ENCODE results near the gene NEB.

Gene NEB, protein sequence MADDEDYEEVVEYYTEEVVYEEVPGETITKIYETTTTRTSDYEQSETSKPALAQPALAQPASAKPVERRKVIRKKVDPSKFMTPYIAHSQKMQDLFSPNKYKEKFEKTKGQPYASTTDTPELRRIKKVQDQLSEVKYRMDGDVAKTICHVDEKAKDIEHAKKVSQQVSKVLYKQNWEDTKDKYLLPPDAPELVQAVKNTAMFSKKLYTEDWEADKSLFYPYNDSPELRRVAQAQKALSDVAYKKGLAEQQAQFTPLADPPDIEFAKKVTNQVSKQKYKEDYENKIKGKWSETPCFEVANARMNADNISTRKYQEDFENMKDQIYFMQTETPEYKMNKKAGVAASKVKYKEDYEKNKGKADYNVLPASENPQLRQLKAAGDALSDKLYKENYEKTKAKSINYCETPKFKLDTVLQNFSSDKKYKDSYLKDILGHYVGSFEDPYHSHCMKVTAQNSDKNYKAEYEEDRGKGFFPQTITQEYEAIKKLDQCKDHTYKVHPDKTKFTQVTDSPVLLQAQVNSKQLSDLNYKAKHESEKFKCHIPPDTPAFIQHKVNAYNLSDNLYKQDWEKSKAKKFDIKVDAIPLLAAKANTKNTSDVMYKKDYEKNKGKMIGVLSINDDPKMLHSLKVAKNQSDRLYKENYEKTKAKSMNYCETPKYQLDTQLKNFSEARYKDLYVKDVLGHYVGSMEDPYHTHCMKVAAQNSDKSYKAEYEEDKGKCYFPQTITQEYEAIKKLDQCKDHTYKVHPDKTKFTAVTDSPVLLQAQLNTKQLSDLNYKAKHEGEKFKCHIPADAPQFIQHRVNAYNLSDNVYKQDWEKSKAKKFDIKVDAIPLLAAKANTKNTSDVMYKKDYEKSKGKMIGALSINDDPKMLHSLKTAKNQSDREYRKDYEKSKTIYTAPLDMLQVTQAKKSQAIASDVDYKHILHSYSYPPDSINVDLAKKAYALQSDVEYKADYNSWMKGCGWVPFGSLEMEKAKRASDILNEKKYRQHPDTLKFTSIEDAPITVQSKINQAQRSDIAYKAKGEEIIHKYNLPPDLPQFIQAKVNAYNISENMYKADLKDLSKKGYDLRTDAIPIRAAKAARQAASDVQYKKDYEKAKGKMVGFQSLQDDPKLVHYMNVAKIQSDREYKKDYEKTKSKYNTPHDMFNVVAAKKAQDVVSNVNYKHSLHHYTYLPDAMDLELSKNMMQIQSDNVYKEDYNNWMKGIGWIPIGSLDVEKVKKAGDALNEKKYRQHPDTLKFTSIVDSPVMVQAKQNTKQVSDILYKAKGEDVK (N-terminal part only)

DNA sequence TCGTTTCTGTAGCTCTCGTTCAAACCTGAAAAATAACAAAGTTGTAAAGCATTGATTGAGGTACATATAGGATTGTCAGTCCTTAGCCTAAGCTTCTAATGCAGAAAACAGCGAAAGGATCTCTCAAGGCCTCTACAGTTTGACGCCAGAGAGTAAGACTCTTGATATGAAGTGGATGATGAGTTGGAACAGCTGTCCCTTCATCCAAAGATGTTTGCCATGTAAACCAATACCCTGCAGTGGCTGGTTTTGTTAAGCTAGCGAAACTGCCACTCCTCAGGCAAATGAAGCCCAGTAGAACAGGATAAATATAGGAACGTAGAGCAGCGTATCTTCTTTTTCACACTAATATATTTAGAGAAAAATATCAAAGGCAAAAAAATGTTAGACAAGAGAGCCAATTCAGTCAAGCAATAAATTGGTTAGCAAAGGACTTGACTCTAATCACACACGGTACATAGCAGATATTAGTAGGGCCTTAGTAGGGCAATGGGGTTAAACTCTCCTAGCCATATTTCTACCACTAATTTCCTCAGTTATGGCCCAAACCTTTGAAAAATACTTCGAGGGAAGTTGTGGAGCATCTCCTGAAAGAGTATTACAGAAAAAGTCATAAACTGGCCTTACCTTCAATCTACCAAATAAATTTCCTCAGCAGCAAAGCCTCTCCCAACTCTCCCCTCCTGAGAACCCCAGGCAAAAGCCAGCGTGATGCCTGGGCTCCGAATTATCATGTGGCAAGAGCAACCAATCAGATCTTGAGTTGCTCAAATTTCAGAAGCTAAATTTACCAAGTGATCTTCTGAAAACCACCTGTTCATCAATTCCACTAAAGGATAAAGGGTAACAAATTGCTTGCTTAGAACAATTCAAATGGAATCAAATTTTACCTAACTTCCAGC is at the start of gene NEB:
TSS of gene NEB (minus strand) at position 706 of the 902 bp plus-strand sequence. CDS start 1,320 bp downstream, outside the sequence.
- DNase-seq (ENCODE audit: low spot score) = no peak

DNA sequence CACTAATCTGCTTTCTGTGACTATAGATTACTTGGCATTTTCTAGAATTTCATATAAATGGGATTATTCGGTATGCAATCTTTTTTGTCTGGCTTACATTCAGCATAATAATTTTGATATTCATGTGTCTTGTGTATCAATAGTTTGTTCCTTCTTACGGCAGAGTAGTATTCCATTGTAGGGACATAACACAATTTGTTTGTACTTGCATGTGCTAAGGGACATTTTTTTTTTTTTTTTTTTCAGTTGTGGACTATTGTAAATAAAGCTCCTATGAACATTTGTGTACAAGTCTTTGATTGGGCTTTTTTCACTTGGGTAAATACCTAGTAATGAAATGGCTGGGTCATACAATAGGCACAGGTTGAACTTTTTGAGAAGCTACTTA is 48.9 kb upstream of the NEB start:
- DNase-seq (ENCODE audit: low spot score) = no peak

DNA sequence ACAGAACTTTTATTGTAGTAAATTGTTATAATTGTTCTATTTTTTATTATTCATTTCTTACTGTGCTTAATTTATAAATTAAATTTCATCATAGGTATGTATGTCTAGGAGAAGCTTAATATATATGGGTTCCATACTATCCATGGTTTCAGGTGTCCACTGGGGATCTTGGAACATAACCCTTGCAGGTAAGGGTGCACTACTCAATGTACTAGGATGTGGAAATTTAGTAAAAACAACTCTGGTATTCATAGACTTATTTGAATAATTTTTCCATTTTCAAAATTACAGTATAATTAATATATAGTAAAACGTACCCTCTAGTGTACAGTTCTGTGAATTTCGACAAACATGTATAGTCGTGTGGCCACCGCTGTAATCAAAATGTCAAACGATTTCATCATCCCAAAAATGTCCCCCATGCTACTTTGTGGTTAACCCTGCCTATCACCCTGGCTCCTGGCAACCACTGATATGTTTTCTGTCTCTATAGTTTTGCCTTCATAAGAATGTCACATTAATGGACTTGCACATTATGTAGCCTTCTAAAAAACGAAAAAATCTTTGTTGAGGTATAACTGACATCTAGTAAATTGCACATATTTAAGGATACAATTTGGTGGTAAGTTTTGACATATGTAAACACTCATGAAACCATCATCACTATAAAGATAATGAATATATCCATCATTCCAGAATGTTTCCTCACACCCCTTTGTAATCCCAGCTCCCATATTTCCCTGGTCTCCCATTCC is 48.3 kb upstream of the NEB start:
- DNase-seq (ENCODE audit: low spot score) = no peak

DNA sequence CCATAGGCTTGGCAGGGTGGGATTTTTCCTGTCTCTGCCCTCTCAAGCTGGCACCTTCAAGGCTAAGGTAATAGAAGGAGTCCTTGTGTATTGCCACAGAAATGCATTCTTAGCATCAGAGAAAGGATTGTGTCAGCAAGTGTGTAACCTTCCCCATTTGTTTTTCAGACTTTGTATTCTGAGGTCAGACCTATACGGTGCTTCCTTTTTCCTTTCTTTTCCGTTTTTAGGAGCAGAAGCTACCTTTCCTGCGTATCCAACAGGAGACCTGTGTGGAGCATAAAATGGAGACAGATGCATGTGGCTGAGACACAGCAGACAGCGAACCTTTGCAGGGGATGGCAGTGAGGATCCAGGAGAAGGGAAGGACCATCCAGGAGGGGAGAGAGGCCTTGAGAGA is 47.4 kb upstream of the NEB start:
- DNase-seq (ENCODE audit: low spot score) = no peak

DNA sequence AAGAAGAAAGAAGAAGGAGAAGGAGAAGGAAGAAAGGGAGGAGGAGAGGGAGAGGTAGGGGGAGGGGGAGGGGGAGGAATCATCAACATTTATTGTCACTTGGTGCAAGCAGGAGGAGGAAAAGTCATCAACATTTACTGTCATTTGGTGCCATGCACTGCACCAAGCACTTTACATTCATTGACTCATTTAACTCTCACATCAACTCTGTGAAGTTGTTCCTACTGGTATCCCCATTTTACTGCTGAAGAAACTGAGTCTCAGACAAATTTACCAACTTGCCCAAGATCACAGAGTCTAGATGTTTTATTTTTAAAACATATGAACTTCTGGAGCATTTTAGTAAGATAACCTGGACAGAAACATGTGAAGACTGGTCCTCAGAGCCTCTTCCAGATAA is 46.7 kb upstream of the NEB start:
- DNase-seq (ENCODE audit: low spot score) = no peak

DNA sequence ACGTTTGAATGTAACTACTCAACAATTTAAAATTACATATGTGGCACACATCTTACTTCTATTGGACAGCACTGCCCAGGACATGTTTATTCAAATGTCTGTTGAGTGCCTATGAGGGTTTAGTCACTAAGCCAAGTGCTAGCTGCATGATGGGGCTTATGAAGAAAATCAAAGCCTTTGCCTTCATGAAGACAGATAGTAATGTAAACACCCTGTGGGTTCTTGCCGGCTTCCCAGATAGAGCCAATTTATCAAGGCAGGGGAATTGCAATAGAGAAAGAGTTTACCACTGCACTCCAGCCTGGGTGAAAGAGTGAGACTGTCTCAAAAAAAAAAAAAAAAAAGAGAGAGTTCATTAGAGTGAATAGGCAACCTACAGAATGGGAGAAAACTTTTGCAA is 43.7 kb upstream of the NEB start:
- no peak for DNase-seq (ENCODE audit: low spot score)

DNA sequence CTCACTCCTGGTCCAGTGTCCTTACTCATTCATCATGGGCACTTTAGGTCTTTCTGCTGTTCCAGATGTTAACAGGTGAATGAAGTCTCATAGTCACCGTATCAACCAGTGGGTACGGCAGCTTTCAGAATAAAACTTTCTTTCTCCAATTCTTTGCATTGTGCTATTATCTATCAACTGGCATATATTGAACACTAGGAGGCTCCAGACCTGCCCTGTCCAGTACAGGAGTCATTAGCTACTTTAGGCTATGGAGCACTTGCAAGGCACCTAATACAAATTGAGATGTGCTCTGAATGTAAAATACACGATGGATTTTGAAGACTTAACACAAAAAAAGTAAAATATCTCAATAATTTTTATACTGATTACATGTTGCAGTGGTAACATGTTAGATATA is 43.2 kb upstream of the NEB start:
- no peak for DNase-seq (ENCODE audit: low spot score)

DNA sequence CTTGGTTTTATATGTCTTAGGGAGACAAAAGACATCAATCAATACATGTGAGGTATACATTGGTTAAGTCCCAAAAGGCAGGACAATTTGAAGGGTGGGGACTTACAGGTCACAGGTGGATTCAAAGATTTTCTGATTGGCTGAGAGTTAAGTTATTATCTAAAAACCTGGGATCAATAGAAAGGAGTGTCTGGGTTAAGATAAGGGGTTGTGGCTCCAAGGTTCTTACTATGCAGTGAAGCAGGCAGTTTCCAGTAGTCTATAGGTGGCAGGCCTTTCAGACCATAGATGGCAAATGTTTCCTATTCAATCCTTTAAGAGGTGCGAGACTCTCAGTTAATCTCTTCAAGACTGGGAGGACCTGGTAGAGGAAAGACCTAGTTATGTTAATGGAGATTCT is 42.1 kb upstream of the NEB start:
- no peak for DNase-seq (ENCODE audit: low spot score)

DNA sequence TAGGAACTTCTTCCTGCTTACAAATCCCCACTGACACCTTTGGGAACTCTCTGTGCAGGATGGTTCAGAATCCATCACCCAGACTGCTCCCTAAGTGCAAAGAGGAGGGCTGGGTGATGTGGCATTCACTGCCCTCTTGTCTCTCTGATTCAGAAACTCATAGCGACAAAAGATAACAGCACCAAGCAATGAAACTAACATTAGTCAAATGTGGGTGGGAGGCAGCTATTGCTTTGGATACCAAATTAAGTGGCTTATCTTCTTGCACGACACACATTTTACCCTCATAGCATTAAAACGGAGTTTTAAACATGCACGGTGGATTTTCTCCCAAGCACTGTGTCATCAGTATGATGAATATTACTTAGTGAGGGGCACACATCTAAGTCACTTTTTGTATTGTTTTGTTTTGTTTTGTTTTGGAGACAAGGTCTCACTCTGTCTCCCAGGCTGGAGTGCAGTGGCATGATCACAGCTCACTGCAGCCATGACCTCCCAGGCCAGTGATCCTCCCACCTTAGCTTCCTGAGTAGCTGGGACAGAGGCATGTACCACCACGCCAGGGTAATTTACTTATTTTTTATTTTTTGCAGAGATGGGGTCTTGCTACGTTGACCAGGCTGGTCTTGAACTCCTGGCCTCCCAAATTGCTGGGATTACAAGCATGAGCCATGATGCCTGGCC is 40.9 kb upstream of the NEB start:
- no peak for DNase-seq (ENCODE audit: low spot score)

DNA sequence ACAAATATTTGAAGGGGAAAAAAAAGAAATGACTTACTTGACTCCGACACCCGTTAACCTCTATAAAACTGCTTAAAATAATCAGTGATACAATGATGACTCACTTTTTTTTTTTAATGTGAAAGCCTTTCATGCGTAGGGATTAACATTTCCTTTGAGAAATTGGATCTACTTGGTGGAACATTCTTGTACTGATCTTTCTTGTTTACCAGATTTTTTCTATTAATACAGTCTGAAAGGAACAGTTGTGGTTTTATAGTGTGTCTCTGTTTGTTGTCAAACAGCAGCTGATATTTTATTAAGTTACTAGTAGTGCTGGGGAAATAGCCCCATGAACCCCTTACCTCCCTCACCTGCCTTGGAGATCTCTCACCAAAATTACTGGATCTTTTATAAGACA is 40.2 kb upstream of the NEB start:
- no peak for DNase-seq (ENCODE audit: low spot score)

DNA sequence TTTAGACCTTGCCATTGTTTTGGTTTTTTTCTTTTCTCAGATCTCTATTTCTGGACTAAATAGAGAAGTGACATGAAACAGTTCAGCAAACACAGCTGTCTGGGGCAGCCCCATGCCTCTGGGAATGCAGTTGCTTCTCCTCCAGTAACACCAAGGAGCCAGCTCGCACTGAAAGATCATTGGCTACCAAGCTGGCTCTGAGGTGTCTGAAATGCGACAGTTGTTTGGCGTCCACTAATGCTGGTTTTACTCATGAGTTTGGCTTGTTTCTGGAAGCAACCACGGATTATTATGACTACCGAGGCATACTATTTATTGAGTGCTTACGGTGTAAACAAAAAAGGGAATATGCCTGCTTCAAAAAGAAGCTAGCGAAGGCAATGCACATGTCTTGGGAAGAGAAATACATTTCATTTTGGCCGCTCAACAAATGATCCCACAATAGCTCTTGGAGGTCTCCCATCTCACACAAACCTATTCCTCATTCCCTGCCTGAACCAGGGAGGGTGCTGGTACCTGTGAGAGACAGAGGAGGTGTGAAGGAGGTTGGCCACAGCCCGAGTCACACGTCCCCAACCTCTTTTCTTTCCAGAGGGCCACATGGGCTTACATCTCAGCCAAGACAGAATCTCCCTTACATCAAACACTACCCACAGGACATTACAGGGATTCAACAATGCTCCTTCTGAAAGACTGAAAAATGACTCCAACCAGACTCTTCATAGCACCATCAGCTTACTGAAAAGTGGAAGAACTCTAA is 37.5 kb upstream of the NEB start:
- DNase-seq (ENCODE audit: low spot score) = no peak

DNA sequence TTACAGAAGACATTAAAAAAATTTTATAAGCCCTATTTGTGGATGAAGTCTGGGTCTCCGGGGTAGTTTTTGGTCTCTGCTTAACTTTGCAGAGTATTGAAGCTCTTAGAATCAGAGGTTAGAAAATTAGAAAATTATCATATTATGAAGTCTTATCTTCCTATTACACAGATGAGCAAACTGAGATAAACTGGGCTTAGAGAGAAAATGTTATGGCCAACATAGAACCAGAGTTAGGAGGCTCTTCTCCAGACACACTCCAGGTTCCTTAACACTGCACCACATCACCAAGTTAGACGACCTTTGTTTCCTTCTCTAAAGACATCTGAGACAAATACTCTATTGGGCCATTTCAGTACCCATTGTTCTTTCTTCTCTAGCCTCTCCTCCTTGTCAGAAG is 36.7 kb upstream of the NEB start:
- DNase-seq (ENCODE audit: low spot score) = no peak

DNA sequence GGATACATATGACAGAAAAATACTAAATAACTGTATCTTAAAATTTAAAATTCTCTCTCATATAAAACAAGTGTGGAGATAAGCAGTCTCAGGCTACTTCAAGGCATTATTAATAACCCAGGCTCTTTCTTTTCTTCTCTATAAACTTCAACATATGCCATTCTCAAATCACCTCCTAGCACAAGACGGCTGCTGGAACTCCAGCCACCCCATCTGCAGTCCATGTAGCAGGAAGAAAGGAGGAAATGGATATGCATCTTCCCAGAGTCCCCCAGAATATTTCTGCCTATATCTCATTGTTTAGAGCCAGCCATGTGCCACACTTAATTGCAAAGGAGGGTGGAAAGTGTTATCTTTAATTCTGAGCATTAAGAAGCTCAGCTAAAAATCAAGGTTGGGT is 35.3 kb upstream of the NEB start:
- DNase-seq (ENCODE audit: low spot score) = no peak

DNA sequence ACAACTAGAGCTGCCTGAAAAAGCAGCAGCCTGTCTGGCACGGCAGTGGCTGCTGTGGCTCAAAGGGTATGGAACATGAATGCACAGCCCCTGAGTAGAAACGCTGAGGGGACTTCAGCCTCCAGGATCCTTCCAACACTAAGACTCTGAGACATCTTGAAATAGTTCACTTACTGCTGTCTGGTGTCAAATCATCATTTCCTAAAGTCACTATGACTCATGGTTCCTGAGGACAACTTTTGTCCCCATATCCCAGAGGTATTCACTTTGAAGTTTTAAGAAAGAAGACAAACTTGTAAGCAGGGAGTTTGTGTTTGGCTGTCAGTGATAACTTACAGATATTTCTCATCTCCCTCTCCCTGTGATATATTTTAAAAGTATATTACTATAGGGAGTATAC is 33.3 kb upstream of the NEB start:
- DNase-seq (ENCODE audit: low spot score) = no peak

DNA sequence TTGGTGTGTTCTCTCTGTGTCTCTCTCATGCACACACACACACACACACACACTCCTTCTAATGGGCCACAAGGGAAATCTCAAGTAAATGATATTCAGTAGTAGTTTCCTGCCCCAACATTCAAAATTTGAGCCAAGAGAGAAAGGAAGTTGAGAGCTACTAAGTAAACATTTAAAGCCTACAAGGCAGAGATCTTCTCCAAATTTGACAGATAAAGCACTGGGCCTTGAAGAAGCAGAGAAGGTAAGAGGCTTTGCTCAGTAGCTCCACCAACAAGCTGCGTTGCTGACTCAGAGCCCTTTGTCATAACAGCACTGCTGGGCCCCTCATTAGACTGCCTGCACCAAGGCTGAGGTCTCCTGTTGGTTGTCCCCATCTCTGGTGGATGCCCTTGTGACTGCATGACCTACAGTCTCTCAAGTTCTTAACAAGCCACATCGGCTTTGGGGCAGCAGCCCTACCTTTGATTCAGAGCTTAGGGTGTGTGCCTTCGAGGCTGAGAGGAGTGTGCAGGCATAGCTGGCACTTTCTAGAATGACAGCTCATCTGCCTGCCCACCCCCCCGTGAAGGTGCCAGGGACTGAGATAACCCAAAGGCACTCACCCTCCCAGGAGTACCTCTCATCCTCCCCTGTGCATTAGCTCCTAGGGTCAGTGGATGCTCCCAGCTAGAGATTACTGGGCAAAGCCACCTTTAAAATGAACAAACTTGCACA is 32.3 kb upstream of the NEB start:
- no peak for DNase-seq (ENCODE audit: low spot score)

DNA sequence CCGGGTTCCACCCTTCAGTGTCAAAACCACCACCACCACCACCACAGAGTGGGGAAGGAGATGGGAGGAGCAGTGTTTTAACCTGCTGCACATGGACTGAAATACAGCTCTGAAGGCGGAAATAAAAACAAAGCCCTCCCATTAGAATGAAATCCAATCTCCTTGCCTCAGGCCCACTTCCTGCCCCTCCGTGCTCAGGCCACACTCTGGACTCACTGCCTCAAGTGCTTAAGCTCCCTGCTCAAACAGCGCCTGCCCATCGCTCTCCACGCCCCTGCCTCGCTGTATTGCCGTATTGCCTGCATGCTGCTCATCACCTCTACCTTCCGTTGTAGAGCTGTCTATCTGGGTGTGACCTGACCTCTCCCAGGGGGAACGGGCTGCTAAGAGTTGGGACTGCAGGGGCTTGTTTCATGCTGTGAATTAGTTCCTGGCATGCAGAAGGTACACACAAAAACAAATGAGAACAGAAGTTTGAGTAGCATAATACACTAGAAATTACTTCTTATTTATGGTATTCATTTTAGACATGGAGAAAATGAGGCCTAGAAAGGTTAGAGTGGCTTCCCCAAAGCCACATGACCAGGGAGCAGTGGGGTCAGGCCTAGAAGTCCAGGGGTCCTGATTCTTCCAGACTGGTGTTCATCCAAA is 31.6 kb upstream of the NEB start:
- DNase-seq (ENCODE audit: low spot score) = no peak

DNA sequence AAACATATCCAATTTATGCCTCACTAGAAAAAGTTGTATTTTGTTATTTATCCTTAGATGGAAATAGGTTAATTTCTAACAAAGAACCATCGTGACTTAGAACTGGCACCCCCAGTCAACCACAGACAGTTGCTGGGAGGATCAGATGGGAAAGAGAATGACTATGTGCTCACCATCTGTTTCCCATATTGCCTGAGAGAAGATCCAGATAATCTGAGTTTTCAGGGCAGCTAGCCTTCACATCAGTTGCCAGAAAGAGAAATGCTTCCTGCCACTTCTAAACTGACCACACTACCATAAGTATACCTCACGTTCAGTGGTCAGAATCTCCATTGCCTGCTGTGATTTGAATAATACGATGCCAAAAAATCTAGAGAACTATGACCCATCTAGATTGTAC is 28.4 kb upstream of the NEB start:
- DNase-seq (ENCODE audit: low spot score) = no peak

DNA sequence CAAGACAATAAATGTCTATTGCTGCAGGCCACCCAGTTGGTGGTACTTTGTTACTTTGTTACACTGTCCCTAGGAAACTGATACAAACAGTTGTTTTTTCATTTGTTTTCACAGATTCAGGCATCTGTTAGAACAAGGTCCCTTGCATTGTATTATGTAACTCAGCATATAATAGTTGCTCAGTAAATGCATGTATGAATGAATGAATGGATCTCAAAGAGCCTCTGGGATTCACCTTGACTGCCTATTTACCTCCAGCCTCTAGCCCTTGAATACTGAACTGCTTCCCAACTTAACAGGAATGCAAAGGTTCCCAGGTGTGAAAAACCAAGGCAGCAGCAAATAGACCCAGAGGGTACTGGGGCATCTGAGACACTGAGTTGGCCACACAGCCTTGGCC is 27.4 kb upstream of the NEB start:
- DNase-seq (ENCODE audit: low spot score) = no peak

Data from ecto neural progenitor cell (in vitro differentiated cells).